GM19025 (cell line): ENCODE data around the gene RGS7.
"Not testable (repeated sequence)": the region's sequence is repeated elsewhere in the genome, so short reads cannot be mapped to it uniquely, and the experiment has no call there.

ENCODE experiments used
- ATAC-seq: cut with Tn5 transposase; IDR thresholded peaks from one replicate; pipeline ENCODE4 v1.9.1; 2021; ENCODE audit warnings: mild to moderate bottlenecking, low read depth, moderate library complexity; ENCODE audit not compliant: unreplicated experiment

RGS7 gene

DNA sequence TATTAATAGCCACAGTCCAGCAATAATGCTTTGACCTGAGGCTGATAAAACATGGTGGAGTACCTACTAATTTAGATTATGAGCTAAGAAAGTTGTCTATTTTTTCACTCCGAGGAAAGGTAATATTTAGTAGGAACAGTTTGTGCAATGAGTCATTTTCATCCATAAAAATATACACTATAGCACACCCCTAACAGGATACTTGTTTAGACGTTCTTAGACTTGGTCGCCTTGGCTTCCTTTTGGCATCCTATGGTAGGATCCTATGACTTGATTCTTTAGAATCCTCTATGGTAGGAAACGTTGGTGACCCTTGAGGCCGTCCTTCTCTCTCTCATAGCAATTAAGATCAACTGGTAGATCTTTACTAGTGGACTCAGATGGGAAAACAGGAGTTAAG is 81.8 kb downstream of the RGS7 start:
- no peak for ATAC-seq

DNA sequence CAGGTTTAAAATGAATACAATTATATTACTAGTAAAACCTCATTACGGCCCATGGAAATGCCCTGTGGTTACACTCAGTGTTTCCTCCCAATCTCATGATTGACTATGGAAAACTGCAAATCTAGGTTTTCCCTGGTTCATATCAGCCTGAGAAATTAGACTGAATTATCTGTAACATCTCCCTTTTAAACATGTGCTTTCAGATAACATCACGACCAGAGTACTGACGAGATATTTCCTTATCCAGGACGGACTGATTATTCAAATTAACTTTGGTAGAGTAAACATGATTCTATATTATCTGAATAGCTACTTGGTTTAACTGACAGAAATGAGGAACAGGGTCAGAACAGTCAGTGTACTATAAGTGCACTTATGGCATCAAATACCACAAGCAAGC is 82.3 kb downstream of the RGS7 start:
- no peak for ATAC-seq

DNA sequence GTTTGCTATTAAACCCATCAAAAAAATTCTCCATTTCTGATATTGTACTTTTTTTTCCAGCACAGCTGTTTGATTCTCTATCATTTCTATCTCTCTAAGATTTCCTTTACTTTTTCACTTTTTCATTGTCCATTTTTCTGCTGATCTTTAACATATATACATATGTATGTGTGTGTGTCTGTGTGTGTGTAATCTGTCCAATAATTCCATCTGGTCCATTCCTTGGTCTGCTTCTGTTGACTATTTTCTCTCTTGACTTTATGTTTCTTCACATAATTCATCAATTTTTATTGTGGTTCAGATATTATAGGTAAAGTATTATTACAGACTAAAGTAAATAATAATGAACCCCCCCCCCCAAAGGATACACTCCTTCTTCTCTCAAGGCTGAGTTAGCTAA is 84.2 kb downstream of the RGS7 start:
- no peak for ATAC-seq

- ATAC-seq: no peak
Measured at GRCh38 chr1:241271427-241271826, 85.6 kb downstream of the RGS7 start.

DNA sequence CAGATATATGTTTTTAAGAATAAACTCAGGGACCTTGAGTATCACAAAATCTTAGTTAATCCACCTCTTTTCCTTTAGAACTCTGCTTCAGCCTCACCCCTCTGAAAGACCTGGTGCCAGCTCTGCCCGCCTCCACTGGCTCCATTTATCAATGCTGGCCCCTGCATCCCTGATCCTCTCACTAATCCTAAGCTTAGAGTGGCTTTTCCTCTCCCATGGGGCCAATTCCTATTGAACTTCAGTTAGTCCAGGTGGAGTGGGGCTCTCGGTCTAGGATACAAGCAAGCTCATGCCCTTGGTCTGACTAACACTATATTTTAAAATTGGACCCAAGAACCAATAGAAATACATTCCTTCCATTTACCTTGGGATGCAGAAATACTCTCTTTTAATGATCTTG is 87.0 kb downstream of the RGS7 start:
- no peak for ATAC-seq

DNA sequence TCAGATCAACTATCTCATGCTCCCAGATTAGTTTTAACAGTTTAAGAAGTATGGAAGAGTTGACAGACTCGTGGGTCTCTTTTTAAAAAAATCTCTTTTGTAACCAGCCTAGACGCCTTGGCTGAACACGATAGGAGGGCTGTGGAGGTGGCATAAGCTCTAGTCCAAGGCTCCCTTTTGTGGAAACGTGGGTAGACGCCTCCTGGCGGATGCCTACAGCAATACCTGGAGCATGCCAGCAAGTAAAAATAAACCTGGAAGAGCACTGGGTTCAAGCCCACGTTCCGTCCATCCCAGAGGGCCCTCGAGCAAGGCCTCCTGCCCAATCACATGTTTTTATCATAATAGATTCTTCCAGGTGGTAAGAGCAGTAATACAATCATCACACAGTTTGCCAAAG is 87.9 kb downstream of the RGS7 start:
- ATAC-seq: no peak

- no peak for ATAC-seq
Measured at GRCh38 chr1:241266121-241266520, 90.9 kb downstream of the RGS7 start.

GRCh38 chr1:241265428-241265827 is 91.6 kb downstream of the RGS7 start:
- no peak for ATAC-seq

GRCh38 chr1:241263346-241263745 is 93.7 kb downstream of the RGS7 start:
- no peak for ATAC-seq

GRCh38 chr1:241253471-241253870 is 103.5 kb downstream of the RGS7 start:
- ATAC-seq: no peak

GRCh38 chr1:241250465-241250864 is 106.5 kb downstream of the RGS7 start:
- ATAC-seq: no peak

GRCh38 chr1:241240069-241240468 is 116.9 kb downstream of the RGS7 start:
- no peak for ATAC-seq

GRCh38 chr1:241237873-241238272 is 119.1 kb downstream of the RGS7 start:
- ATAC-seq: no peak

DNA sequence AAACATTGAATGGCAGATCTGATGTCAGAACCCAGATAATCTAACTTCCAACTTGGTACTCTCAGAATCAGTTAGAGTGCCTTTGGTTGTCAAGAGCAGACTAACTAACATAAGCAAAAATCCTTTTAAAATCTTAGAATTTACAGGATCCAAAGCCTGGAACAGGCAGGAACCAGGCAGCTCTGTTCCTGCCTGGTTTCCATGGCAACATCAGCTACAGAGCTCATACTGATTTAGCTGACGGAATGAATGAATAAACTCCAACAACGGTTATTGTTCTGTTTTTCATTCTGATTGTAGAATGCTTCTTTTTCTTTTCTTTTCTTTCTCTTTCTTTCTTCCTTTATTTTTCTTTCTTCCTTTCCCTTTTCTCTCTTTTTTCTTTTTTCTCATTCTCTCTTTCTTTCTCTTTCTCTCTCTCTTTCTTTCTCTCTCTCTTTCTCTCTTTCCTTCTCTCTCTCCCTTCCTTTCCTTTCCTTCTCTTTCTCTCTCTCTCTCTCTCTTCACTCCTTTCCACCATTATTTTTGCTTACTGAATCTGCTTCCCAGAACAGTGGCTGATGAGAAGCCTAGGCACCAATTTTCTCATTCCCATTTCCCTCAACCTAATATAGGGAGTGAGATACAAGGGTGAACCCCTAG is 121.6 kb downstream of the RGS7 start:
- no peak for ATAC-seq

- no peak for ATAC-seq
Measured at GRCh38 chr1:241229711-241230110, 127.3 kb downstream of the RGS7 start.

DNA sequence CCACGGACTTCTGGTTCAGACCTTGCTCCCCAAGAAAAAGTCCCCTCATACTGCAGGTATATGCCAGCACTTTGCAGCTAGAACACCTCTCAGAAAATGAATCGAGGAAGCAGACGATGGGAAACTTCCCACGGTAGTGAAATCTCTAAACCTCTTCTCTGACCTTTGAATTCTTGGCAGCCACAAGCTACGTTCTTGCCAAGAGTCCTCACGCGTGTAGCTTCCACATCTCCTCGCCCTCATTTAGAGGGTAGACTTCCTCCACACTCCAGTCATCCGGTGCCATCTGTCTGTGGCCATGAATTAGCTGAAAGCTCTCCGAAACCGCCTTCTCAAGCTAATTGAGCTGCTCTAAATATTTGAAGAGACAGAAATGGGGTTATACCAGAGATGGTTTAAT is 127.8 kb downstream of the RGS7 start:
- no peak for ATAC-seq

DNA sequence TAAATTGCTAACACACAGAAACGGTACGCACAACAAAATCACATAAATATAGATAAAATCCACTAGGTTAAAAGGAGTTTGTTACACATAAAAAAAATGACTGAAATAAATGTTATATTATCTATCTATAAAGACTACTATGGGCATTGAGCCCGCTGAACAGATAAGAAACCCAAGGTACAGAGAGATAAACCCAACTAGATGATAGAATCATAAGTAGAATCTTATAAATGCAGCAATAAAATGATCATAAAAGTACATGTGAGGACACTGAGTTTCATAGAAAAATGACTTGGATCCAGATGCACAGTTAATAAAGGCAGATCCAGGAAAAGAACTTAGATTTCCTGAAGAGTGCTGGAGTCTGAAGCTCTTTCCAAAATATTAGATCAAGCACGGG is 128.7 kb downstream of the RGS7 start:
- ATAC-seq: no peak

DNA sequence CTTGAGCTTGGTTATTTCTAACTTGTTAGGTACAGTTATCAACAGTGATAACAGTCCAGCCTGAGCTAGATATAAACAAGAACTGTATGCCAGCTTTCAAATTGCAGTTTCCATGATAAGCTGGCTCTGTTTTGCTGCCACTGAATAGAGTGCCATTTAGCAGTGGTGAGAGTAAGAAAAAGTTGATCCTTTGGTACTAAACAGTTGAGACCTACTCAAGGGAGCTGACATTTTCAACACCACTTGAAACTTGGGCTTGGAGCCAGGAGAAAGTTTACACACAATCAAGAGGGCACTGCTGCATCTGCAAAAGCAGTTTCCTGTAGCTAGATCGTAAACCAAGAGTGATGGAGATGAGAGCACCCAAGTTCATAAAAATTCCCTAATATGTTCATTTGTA is 131.3 kb downstream of the RGS7 start:
- no peak for ATAC-seq

- ATAC-seq: not testable (repeated sequence)
Measured at GRCh38 chr1:241224189-241224588, 132.8 kb downstream of the RGS7 start.

DNA sequence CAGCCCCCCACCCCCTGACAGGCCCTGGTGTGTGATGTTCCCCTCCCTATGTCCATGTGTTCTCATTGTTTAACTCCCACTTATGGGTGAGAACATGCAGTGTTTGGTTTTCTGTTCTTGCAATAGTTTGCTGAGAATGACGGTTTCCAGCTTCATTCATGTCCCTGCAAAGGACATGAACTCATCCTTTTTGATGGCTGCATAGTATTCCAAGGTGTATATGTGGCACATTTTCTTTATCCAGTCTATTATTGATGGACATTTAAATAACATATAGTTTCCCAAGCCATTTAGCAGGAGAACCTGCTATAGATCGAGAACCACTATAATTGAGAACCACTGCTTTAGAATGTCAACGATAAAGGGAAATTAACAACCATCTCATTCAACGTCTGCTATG is 134.2 kb downstream of the RGS7 start:
- ATAC-seq: not testable (repeated sequence)

DNA sequence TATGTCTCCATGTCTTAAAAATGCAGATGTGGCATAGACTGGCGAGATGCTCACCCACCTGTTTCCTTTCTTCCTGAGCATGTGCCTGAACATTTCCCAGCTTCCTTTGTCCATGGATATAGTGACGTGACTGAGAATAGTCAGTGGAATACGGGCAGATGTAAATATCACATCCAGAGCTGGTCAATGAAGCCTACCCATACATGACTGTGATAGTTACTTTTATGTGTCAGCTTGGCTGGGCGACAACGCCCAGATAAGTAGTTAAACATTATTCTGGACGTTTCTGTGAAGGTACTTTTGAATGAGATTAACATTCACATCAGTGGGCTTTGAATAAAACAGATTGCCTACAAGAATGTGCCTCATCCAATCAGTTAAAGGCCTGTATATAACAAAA is 135.7 kb downstream of the RGS7 start:
- no peak for ATAC-seq

DNA sequence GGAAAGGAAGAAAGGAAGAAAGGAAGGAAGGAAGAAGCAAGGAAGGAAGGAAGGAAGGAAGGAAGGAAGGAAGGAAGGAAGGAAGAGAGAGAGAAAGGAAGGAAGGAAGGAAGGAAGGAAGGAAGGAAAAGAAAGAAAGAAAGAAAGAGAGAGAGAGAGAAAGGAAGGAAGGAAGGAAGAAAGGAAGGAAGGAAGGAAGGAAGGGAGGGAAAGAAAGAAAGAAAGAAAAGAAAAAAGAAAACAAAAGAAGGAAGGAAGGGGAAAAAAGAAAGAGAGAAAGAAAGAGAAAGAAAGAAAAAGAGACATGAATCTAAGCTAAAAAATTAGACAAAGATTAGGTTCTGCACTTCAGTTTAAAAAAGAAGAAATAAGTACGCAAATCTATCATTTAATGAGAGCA is 136.1 kb downstream of the RGS7 start:
- ATAC-seq: not testable (repeated sequence)

- no peak for ATAC-seq
Measured at GRCh38 chr1:241219449-241219848, 137.6 kb downstream of the RGS7 start.
